NCI-H1436 (cell line): ENCODE results near the gene LRBA.
"Not testable (repeated sequence)": the region's sequence is repeated elsewhere in the genome, so short reads cannot be mapped to it uniquely, and the experiment has no call there.

Source experiments
- DNase-seq: peaks from one replicate; lab custom pipeline; 2025; lab: John Stamatoyannopoulos, UW

LRBA gene

GRCh38 chr4:150564967-150565366 is 450.1 kb downstream of the LRBA start:
- DNase-seq, result not testable (repeated sequence)

- no peak for DNase-seq
Observed at GRCh38 chr4:150562751-150563150, 452.3 kb downstream of the LRBA start.

DNA sequence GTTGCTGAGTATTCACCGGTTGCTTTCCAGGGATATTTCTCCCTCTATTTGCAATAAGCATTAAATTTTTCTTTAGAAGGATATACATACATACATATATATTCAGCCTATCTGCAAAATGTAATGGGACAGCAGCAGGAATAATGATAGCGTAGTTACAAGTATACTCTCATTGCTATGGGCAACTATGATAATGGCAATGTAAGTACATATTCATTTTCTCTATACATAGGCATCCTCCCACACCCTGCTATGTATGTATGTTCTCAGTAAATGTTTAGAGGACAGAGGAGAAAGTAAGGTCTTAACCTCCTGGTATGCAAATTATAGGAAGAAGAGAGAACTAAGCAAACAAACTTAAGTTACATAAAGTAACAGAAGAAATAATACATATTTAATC is 452.8 kb downstream of the LRBA start:
- DNase-seq, result no peak

- DNase-seq, result no peak
Observed at GRCh38 chr4:150561143-150561737, 453.8 kb downstream of the LRBA start.

DNA sequence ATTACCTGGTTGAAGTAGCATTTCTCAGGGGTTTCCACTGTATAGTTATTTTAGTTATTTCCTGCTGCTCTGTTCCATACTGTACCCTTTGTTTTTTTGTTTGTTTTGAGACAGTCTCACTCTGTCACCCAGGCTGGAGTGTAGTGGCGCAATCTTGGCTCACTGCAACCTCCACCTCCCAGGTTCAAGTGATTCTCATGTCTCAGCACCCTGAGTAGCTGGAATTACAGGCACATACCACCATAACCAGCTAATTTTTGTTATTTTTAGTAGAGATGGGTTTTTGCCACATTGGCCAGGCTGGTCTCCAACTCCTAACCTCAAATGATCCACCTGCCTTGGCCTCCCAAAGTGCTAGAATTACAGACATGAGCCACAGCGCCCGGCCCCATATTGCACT is 457.3 kb downstream of the LRBA start:
- DNase-seq, result not testable (repeated sequence)

DNA sequence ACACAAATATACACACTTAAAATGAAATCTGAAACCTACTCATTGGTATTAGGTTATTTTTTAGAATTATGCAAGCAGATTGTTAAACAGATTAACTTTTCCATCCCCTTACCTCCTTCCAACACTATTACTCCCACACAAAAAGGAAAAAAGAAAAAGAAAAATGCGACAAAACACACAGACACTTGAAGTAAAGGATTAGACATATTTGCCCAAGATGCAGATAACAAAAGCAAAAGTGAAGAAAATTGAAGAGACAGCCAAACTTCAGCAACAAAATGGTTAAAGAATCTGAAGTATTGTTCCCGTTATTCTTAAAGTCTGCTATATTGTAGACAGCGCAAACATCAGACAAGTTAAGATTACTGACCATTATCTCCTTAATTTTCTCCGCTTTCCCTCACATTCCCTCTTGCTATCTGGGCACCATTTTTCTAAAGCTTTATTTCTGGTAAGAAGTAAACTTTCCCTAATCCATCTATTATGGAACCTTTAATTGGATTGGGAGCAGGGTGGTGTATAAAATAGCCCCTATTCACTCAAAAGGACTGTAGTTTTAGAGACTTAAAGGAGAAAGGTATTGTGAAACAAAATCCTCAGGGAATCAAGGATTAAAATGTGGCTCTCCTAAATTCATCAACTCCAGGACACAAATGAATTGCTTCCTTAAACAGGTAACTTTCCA is 467.8 kb downstream of the LRBA start:
- no peak for DNase-seq

- DNase-seq, result no peak
Observed at GRCh38 chr4:150546286-150546685, 468.8 kb downstream of the LRBA start.

DNA sequence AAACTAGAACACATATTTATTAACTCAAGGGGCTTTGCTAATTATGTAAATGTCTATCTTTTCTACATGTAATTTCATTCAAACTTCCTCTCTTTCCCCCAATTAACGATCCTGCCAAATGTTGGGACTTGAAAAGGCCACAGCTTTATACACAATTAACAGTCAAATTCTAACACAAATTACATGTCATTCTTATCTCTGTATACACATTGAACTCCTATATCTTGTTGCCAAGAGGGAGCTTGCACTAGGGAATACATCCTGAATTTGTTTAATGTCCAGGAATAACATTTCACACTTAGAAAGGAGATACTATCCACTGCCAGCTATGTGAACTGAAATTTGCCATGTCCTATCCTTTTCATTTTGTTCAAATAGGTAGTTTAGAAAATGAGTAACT is 472.0 kb downstream of the LRBA start:
- no peak for DNase-seq

- DNase-seq, result no peak
Observed at GRCh38 chr4:150541681-150542080, 473.4 kb downstream of the LRBA start.

GRCh38 chr4:150540959-150541360 is 474.1 kb downstream of the LRBA start:
- no peak for DNase-seq

DNA sequence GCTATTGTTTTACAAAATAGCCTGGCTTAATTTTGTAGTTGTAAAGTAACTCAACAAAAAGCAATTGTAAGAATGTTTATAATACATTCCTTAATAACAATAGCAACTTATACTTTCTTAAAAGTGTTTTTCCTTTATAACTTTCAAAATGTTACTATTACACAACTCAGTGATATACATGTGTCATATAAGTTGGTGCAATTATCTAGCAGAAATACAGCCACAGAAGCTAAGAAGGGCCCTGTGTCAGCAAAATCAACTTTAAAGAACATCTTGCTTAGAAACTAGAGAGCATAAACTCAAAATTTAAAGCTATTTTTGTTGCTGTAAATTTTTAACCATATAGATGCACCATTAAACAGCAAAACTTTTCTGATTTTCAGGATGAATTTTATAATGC is 474.5 kb downstream of the LRBA start:
- no peak for DNase-seq

DNA sequence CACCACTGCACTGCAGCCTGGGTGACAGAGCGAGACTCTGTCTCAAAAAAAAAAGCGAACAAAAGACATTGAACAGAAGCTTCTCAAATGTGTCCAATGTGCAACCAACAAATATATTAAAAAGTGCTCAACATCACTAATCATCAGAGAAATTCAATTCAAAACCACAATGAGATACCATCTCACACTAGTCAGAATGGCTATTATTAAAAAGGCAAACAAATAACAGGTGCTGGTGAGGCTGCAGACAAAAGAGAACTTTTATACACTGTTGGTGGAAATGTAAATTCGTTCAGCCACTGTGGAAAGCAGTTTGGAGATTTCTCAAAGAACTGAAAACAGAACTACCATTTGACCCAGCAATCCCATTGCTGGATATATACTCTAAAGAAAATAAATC is 477.2 kb downstream of the LRBA start:
- not testable (repeated sequence) for DNase-seq

DNA sequence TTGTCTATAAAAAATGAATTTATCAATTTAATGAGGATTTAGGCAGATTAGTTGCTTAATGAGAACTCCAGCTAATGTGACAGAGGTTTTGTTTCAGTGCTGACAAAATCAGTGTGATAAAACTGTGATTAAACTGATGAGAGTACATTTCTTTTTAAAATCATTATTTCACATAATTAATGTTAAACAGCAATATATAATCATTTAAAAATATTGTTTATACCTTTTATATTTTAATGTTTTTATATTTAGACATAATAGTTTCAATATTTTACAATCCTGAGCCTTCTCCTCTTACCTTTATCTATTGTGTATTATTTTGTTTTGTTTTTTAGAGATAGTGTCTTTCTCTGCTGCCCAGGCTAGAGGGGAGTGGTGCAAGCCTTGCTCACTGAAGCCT is 480.3 kb downstream of the LRBA start:
- no peak for DNase-seq

DNA sequence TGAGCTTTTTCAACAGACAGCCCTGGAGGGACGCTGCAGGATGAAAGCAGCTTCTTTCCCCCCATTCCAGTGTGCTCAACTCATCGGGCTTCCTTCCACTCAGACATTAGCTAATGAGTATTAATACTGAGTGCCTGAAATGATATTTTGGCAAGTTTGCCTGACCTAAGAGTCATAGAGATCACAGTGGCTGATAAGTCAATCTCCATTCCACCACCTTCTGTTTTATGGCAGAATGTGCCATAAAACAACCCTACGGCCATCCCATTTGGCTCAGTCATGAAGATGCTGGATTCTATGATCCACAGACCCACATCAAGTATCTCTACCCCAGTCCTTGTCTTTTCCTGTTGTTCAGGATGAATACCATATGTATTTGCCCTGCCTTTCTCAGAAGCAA is 481.4 kb downstream of the LRBA start:
- no peak for DNase-seq

DNA sequence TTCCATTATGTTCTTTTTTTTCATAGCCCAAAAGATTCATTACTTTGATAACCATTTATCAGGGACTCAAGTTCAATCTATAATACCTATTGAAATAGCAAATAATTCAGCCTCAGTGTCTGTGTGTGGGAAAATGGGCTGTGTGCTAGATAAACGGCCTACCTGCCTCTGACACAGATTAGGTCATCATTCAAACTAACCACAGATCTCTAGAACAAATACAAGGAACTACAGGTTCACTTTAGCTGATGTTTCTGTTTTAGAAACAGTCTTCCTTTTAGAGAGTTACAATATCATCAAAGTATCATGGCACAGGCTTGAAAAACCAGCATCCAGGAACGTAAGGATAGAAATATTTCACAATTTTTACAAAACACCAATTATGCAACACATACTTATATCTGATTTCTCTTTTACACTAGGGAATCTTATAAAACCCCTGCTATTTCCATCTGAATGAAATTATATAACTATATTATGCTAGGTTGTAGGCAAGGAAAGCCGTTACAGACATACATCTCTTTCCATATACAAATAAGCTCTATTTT is 489.7 kb downstream of the LRBA start:
- DNase-seq, result no peak

- no peak for DNase-seq
Observed at GRCh38 chr4:150518559-150518958, 496.5 kb downstream of the LRBA start.

- DNase-seq, result no peak
Observed at GRCh38 chr4:150515135-150515534, 499.9 kb downstream of the LRBA start.

DNA sequence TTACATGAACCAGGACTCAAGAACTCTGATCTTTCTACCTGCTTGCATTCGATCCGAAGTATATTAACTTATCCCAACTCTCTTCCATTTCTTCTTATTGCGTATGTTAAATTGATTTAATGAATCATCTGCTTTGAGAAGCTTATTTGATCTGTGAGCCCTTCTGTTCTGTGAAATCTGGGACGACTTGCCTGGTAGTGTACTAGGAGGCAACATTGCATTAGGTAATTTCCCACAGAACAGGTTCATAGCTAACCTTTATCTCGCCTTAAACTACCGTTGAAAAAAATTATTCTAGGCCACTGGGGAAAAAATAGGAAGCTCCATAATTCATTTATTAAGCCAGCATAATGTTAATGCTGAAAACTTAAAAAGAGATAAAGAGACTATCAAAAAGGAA is 500.4 kb downstream of the LRBA start:
- no peak for DNase-seq

GRCh38 chr4:150510176-150510865 is 504.8 kb downstream of the LRBA start:
- DNase-seq, result no peak

GRCh38 chr4:150507656-150508055 is 507.4 kb downstream of the LRBA start:
- DNase-seq, result not testable (repeated sequence)

GRCh38 chr4:150501983-150502382 is 513.1 kb downstream of the LRBA start:
- DNase-seq, result no peak

DNA sequence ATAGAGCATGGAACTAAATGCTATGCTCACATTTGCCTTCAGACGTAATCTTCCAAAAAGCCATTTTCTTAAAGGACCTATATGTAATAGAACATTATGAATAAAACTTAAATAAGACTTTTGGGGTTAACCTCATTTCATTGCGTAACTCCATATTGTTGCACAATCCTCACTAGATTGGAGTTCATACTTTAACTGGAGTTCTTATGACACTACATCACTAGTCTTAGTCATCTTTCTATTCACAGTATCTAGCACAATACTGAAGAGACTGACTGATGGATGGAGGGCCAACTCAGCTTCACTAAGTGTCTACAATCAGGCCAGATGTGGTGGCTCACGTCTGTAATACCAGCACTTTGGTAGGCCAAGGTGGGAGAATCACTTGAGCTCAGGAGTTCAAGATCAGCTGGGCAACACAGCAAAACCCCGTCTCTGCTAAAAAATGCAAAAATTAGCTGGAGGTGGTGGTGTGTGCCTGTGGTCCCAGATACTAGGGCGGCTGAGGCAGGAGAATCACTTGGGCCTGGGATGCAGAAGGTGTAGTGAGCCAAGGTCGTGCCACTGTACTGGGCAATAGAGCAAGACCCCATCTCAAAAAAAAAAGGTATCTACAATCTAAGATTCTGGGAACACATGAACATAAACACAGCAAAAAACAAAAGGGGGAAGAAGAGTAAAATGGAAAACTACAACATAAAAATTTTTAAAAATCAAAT is 513.9 kb downstream of the LRBA start:
- DNase-seq, result no peak

DNA sequence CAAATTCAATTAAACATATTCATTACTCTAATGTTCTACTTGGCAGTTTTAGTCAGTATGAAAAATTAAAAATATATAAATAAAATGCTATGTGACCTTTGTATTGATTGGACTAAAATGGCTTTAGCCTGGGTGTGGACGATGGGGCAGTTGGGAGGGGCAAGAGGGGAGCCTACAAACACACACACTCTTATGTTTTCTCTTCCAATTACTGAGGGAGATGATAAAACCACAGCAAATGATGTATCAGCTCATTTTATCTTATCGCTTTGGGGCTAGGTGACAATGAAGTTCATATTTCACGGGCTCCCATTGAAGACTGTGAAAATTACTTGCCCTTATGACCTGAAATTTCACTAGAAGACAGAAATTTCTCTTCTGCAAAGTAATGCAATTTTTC is 517.5 kb downstream of the LRBA start:
- DNase-seq, result no peak
